Stimulated activated CD4-positive, alpha-beta T cell treated with anti-CD3 and anti-CD28 coated beads, Interleukin-2, amount 100 ng/mL, for 48 hours (primary cell): ENCODE measurements around the gene GADD45GIP1.
"Not testable (repeated sequence)": the region's sequence is repeated elsewhere in the genome, so short reads cannot be mapped to it uniquely, and the experiment has no call there.

ENCODE experiments used
- DNase-seq, 2 donors: peaks; one replicate each; pipeline ENCODE4 v3.0.0-alpha.2; 2020

GADD45GIP1 gene

GRCh38 chr19:12938779-12939601 lies 18.0 kb downstream of the GADD45GIP1 start:
- peak in 1 of 2 donors; percentile 26 for DNase-seq

- DNase-seq, result peak; percentile 98
Measured at GRCh38 chr19:12937927-12938778, 18.9 kb downstream of the GADD45GIP1 start, which contains the start of gene CALR. CALR (plus strand) TSS chr19:12938609; CDS start chr19:12938680, 71 bp downstream.

DNA sequence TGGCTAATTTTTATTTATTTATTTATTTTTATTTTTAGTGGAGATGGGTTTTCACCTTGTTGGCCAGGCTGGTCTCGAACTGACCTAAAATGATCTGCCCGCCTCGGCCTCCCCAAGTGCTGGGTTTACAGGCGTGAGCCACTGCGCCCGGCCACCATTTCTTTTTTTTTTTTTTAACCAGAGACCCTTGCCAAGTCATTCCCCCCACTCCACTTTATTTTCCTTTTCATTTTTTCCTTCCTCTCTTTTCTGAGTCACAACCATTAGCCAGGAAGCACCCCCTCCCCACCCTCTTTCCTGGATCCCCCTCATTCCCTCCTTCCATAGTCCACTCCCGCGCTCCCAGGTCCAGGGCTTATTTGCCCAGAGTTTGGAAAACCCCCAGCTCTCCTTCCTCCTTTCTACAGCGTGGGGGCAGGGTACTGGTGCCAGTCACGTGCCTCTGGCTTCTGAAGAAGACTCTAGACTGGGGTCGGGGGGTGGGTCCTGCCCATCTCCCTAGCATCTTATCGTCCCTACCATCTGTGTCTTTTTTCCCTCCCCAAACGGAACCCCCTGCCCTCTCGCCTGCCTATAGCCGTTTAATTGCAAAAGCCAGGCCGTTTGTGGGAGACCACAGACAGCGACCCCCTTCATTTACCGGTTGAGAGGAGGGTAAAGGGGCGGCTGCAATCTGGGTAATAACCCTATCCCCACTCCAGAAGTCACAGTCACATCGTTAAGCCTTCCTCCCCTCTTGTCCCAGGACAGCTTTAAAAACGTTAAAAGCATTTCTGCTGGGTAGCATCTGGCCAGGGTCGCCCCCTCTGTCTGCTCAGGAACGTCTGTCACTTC lies 19.7 kb downstream of the GADD45GIP1 start:
- no peak for DNase-seq

DNA sequence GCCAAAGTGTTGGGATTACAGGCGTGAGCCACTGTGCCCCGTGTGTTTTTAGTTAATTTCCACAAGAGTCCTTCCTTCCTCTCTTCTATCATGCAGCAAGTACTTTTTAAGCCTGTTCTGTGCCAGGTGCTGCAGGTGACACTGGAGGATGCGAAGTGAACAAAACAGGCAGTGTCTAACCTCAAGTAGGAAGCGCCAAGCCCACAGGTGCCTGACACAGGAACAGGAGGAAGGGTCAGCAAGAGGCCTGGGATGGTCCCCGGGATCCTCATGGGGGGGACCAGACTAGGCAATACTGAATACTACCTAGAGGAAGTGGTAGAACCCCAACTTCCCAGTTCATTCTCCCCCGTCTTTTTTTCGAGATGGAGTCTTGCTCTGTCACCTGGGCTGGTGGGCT lies 20.4 kb downstream of the GADD45GIP1 start:
- no peak for DNase-seq

GRCh38 chr19:12935071-12935470 lies 22.0 kb downstream of the GADD45GIP1 start:
- no peak for DNase-seq

- DNase-seq, result peak; percentile 84 to 90
Measured at GRCh38 chr19:12933287-12934072, 23.5 kb downstream of the GADD45GIP1 start, which contains the start of gene FARSA. FARSA (minus strand) TSS chr19:12933711; CDS start chr19:12933696, 15 bp downstream.

GRCh38 chr19:12932392-12933286 lies 24.4 kb downstream of the GADD45GIP1 start:
- DNase-seq, result no peak

DNA sequence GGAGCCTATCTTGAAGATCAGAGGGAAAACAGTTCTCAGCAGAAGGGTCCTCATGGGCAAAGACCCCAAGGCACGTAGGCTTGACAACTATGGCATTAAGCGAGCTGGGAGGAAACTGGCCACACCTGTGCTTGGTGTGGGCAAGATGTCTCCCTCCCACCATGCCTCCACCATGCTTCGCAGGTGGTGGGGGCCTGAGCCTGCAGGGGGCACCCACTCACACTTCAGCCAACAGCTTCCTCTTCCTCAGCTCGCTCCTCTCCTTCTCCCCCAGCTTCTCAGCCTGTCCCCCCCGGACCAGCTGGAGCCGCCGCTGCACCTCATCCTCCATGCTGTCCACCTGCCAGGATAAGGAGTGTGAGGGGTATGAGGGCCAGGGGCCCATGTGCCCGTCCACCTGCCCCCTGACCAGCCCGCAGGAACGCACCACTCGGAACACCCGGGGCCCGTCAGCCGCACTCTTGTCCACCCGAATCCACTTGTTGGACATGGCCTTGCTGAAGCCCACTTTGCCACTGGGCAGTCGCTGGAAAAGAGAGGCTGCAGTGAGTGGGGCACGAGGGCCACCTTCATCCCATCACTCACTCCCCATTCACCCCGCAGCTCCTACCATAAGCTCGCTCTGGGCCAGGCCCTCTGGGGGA lies 26.9 kb downstream of the GADD45GIP1 start:
- DNase-seq, result no peak

DNA sequence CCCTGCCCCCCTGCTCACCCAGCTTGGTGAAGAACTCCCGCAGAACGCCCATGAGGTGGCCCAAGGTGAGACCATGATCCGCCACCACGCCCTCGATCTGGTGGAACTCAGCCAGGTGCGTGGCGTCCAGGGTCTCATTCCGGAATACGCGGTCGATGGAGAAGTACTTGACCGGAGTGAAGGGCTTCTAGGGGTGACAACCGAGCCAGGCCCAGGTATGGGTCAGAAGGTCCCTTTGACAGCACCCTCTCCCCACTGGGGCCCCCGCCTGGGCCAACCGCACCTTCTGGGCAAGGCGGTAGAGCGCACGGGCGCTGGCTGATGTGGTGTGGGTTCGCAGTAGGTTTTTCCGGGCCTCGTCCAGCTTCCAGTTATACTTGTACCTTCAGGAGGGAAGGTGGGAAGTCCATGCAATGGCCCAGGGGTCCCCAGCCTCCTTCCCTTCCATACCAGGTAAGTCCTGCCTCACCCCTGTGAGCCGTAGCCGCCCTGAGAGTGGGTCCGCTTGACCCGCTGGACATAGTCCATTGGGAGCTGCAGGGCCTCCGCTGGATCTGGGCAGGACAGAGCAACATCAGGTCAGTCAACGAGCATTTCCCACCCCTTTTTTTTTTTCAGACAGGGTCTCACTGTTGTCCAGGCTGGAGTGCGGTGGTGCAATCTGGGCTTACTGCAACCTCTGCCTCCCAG lies 32.3 kb downstream of the GADD45GIP1 start:
- no peak for DNase-seq

DNA sequence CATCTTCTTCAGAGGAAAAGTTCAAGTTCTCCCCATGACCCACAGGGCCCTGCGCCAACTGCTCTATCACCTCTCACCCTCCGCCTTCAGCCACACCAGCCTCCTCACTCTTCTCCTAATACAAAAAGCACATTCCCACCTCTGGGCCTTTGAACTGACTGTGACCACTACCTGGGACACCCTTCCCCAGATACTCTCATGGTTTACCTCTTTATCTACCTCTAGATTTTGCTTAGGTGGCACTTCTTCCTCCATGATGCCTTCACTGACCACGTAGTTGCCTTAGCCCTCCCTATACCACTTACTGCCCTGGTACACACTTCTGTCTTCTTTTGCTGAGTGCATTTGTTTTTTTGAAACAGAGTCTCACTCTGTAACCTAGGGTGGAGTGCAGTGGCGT lies 34.1 kb downstream of the GADD45GIP1 start:
- no peak for DNase-seq

DNA sequence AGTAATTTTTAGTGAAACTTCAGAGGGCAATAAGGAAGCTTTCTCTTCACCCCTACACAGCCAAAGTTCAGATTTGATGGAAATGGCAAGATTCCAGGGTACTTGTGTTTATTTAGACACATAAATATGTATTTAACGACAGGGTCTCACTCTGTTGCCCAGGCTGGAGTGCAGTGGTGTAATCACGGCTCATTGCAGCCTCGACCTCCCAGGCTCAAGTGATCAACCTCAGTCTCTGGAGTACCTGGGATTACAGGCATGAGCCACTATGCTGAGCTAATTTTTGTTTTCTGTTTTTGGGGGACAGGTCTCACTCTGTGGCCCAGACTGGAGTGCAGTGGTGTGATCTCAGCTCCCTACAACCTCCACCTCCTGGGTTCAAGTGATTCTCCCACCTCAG lies 36.0 kb downstream of the GADD45GIP1 start:
- DNase-seq, result no peak

DNA sequence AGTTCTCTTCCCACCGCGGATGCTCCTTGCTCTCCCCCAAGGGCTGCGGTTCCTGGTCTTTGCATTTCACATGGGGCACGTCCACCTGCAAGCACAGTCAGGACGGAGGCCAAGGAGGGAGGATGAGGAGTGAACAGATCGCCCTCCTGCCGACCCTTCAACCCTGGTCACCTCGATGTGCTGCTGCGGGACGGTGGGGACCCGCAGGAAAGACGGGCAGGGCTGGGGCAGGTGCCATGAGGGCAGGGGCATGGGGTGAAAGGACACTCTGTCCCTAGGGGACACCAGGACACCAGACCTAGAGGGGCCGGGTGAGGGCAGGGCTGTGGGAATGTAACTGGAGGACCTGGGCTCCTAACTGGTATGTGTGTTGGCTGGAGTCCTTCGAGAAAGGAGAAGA lies 38.8 kb downstream of the GADD45GIP1 start:
- DNase-seq, result no peak

DNA sequence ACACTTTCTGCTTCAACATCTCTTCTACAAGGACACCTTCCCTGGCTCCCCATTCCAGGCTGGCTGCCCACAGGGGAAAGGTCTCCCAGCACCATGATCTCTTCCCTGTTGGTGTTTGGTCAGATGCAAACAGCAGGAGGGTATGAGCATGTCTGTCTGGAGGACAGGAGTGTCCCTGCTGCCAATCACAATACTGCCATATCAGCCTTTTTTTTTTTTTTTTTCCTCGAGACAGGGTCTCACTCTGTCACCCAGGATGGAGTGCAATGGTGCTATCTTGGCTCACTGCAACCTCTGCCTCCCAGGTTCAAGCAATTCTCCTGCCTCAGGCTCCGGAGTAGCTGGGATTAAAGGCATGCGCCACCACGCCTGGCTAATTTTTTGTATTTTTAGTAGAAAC lies 41.2 kb downstream of the GADD45GIP1 start:
- DNase-seq, result not testable (repeated sequence)

- no peak for DNase-seq
Measured at GRCh38 chr19:12913851-12914690, 43.0 kb downstream of the GADD45GIP1 start.

DNA sequence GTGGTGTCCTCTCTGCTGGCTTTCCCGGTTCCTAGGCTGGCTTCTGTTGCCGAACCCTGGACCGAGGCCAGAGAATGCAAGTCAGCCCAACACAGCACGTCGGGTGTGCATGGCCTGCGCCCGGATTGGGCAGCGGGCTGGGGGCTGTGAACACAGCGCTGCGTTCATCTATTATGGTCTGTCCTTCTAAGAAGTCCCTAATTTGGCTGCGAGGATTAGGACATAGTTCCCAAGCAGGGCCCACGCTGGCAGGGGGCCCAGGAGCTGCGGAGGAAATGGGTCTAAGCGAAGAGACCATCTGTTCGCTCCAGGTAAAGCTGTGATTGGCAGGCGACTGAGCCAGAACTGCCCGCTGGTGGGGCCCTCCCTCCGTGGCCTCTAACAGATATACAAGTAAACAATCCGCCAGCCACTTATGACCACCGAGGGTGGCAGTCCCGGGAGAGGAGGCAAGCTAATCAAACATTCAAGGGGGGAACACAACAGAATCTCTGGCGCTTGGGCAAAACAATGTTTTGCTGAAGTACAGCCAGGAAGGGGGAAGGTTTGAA lies 43.9 kb downstream of the GADD45GIP1 start:
- DNase-seq, result no peak

DNA sequence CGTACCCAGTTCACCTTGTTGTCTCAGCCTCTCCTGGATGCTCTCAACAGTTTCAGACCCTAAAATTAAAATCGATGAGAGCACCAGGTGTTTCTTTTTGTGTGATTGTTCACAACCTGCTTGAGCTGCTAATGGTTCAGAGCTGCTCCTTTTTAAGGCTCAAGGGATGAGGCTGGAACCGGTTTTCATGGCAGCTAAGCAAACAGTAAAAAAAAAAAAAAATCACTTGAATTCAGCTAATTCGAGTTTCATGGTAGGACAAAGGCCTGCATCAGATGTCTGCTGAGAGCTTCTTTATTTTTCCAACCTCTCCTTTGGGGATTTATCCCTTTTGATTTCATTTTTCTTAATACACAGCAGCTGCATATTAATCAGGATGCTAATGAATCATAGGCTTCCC lies 44.5 kb downstream of the GADD45GIP1 start:
- DNase-seq, result no peak

GRCh38 chr19:12907166-12907565 lies 49.9 kb downstream of the GADD45GIP1 start:
- DNase-seq, result no peak
